Measurements from ENCODE around the gene TAF3. TPM values are rescaled to one million over a fixed set of nuclear protein-coding genes. Genes with fewer than 3 reads are reported as not detected.

TAF3 gene
- polyA plus RNA-seq, 1 of the 3 experiments (the other 2 are of a cell fraction): 2.4 TPM

GRCh38 chr10:7956508-7956907 is 138.2 kb downstream of the TAF3 start:
- Histone ChIP-seq H2AFZ (ENCODE audit: low read depth) (no peak overlapping the region), H3K27ac (ENCODE audit: low read depth in 2 of 2, low read length in 1 of 2) (peak overlapping the region in 1 of 2 experiments; percentile 36; a peak in 2 of 4 replicates), H3K4me1 (ENCODE audit: control insufficient read depth in 1 of 2, insufficient read depth in 2 of 2, low read depth in 1 of 2, low read length in 1 of 2) (peaks cover 0 to 20% of the 10 kb centered on the region in 2 experiments; a peak in 3 of 4 replicates), H4K20me1 (ENCODE audit: insufficient read depth) (no peaks in the 10 kb centered on the region), H3F3A (replicated peaks; ENCODE audit: insufficient read depth) (peaks cover 6% of the 10 kb centered on the region), H3K36me3 (replicated peaks in 1 of 2; ENCODE audit: control insufficient read depth in 1 of 2, insufficient read depth in 2 of 2, low read length in 1 of 2) (no peaks in the 10 kb centered on the region), H3K4me3 (ENCODE audit: low read depth in 2 of 2, low read length in 1 of 2) (no peak overlapping the region), H3K27me3 (ENCODE audit: insufficient read depth) (no peaks in the 10 kb centered on the region), H3K9ac (peak overlapping the region; percentile 5; the same call in 1 of the 2 replicates), H3K79me2 (ENCODE audit: insufficient read depth) (peaks cover 17% of the 10 kb centered on the region), H3K9me2 (no peaks in the 10 kb centered on the region), H3K9me3 (no peaks in the 10 kb centered on the region), H3K4me2 (peak overlapping the region; percentile 20; the same call in 1 of the 2 replicates)
- ChIA-PET CTCF (no interaction called here), POLR2A (interaction anchor here (0.7 kb wide), 1 partner anchor 8 kb away, joined by 3 read pairs; no protein-coding TSS in a partner anchor)
- TF ChIP-seq TCF12 (IDR thresholded peaks at IDR 0.05) (peak; percentile 24; the same call in 1 of the 2 replicates), JUND (IDR thresholded peaks at IDR 0.05) (peak; percentile 51), EP300 (IDR thresholded peaks at IDR 0.05; ENCODE audit: borderline replicate concordance in 1 of 2, low read depth in 1 of 2, low read length in 1 of 2) (no peak), SIN3A (IDR thresholded peaks at IDR 0.05; ENCODE audit: borderline replicate concordance, low read depth, low read length) (no peak), MAX (IDR thresholded peaks at IDR 0.05; ENCODE audit: low read depth) (0 out of 2 replicates have a peak, but pooled peaks have one; percentile 15), MEF2A (IDR thresholded peaks at IDR 0.05; ENCODE audit: borderline replicate concordance, low read depth) (no peak), FOSL2 (IDR thresholded peaks at IDR 0.05; ENCODE audit: borderline replicate concordance, low read depth) (peak; percentile 53; the same call in 1 of the 2 replicates)
- TF ChIP-seq, protein P1, sequence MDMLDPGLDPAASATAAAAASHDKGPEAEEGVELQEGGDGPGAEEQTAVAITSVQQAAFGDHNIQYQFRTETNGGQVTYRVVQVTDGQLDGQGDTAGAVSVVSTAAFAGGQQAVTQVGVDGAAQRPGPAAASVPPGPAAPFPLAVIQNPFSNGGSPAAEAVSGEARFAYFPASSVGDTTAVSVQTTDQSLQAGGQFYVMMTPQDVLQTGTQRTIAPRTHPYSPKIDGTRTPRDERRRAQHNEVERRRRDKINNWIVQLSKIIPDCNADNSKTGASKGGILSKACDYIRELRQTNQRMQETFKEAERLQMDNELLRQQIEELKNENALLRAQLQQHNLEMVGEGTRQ (IDR thresholded peaks at IDR 0.05; ENCODE audit: borderline replicate concordance, low read depth, low read length): no peak
- DNase-seq: no peak

DNA sequence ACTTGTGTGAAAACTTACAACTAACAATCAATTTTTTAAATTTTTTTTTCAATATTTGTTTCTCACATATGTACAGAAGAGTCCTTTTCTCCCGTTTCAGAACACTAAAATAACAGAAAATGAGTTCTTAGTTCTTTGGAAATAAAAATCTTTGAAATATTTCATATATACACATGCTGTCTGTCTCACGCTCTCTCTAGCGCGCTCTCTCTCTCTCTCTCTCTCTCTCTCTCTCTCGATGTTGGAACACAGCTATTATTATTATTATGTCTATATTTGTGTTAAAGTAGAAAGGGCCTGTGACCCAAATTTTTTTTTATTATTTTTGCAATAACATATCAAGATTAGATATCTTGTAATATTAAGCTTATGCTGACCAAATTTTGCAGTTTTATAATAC is 139.3 kb downstream of the TAF3 start:
- Histone ChIP-seq H3K36me3 (replicated peaks in 1 of 2; ENCODE audit: control insufficient read depth in 1 of 2, insufficient read depth in 2 of 2, low read length in 1 of 2) (no peaks in the 10 kb centered on the region), H3K4me1 (ENCODE audit: control insufficient read depth in 1 of 2, insufficient read depth in 2 of 2, low read depth in 1 of 2, low read length in 1 of 2) (peaks cover 0 to 20% of the 10 kb centered on the region in 2 experiments; a peak in 3 of 4 replicates), H3K9ac (no peak overlapping the region), H3F3A (replicated peaks; ENCODE audit: insufficient read depth) (no peaks in the 10 kb centered on the region), H4K20me1 (ENCODE audit: insufficient read depth) (no peaks in the 10 kb centered on the region), H3K4me2 (no peak overlapping the region), H3K9me3 (no peaks in the 10 kb centered on the region), H2AFZ (ENCODE audit: low read depth) (no peak overlapping the region), H3K27ac (ENCODE audit: low read depth in 2 of 2, low read length in 1 of 2) (peak overlapping the region in 1 of 2 experiments; percentile 36; a peak in 1 of 4 replicates), H3K27me3 (ENCODE audit: insufficient read depth) (no peaks in the 10 kb centered on the region), H3K79me2 (ENCODE audit: insufficient read depth) (peaks cover 17% of the 10 kb centered on the region), H3K9me2 (no peaks in the 10 kb centered on the region), H3K4me3 (ENCODE audit: low read depth in 2 of 2, low read length in 1 of 2) (no peak overlapping the region)
- no peak for TF ChIP-seq ELF1 (IDR thresholded peaks at IDR 0.05)
- TF ChIP-seq JUND (IDR thresholded peaks at IDR 0.05): no peak
- TF ChIP-seq POLR2AphosphoS5 (IDR thresholded peaks at IDR 0.05; ENCODE audit: low read depth, low read length): no peak
- TF ChIP-seq, protein P2, sequence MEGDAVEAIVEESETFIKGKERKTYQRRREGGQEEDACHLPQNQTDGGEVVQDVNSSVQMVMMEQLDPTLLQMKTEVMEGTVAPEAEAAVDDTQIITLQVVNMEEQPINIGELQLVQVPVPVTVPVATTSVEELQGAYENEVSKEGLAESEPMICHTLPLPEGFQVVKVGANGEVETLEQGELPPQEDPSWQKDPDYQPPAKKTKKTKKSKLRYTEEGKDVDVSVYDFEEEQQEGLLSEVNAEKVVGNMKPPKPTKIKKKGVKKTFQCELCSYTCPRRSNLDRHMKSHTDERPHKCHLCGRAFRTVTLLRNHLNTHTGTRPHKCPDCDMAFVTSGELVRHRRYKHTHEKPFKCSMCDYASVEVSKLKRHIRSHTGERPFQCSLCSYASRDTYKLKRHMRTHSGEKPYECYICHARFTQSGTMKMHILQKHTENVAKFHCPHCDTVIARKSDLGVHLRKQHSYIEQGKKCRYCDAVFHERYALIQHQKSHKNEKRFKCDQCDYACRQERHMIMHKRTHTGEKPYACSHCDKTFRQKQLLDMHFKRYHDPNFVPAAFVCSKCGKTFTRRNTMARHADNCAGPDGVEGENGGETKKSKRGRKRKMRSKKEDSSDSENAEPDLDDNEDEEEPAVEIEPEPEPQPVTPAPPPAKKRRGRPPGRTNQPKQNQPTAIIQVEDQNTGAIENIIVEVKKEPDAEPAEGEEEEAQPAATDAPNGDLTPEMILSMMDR (IDR thresholded peaks at IDR 0.05): no peak
- TF ChIP-seq MEF2A (IDR thresholded peaks at IDR 0.05; ENCODE audit: borderline replicate concordance, low read depth): no peak
- no peak for TF ChIP-seq TCF12 (IDR thresholded peaks at IDR 0.05)
- TF ChIP-seq MXI1 (IDR thresholded peaks at IDR 0.05; ENCODE audit: low read depth, low read length): no peak
- no peak for TF ChIP-seq RXRA (IDR thresholded peaks at IDR 0.05; ENCODE audit: borderline replicate concordance, low read depth)
- TF ChIP-seq, protein P1 (IDR thresholded peaks at IDR 0.05; ENCODE audit: borderline replicate concordance, low read depth, low read length): no peak
- 80% methylated on average over 5 of the region's 5 CpGs for WGBS (ENCODE audit: low lambda C conversion rate)
- no peak for DNase-seq
- ChIA-PET CTCF (no interaction called here), POLR2A (interaction anchor here (0.6 kb wide), 1 partner anchor 69 kb away, joined by 3 read pairs; no protein-coding TSS in a partner anchor)
